CD4-positive, alpha-beta memory T cell (primary cell): ENCODE results near the gene ZNF324B. TPM values are rescaled to one million over a fixed set of nuclear protein-coding genes. Genes with fewer than 3 reads are reported as not detected.
"Not testable (repeated sequence)": the region's sequence is repeated elsewhere in the genome, so short reads cannot be mapped to it uniquely, and the experiment has no call there.

Source experiments
- CTCF ChIA-PET: fragments of 350-600 bp; sonication (Branson Sonifier 250); formaldehyde crosslinking; loops from one replicate; lab custom pipeline; 2021; ENCODE audit warnings: inconsistent platforms; ENCODE audit not compliant: partially characterized antibody; lab: Charles Lee
- POLR2A ChIA-PET: fragments of 350-600 bp; sonication (Branson Sonifier 250); formaldehyde crosslinking; loops from one replicate; lab custom pipeline; 2021; ENCODE audit not compliant: partially characterized antibody; lab: Charles Lee
- DNase-seq, 5 donors: peaks; one replicate each; pipeline versions ENCODE4 v3.0.0 to v3.0.0-alpha.2; 2020 to 2022; ENCODE audit warnings: mixed read lengths in 1 of 5
- H3K27ac ChIP-seq: one replicate; pipeline ENCODE4 v1.7.0; 2013; ENCODE audit warnings: low read depth, low read length
- H3K27me3 ChIP-seq: 2 replicates; pipeline ENCODE4 v1.7.0; 2013; ENCODE audit warnings: mild to moderate bottlenecking, low read length, moderate library complexity; ENCODE audit not compliant: insufficient read depth
- H3K36me3 ChIP-seq: 2 replicates; pipeline ENCODE4 v1.7.0; 2013; ENCODE audit warnings: mild to moderate bottlenecking, low read length, moderate library complexity; ENCODE audit not compliant: insufficient read depth
- H3K4me1 ChIP-seq: 2 replicates; pipeline ENCODE4 v1.7.0; 2013; ENCODE audit warnings: mild to moderate bottlenecking, low read length, moderate library complexity; ENCODE audit not compliant: insufficient read depth
- H3K4me3 ChIP-seq, 2 donors: one replicate each; pipeline ENCODE4 v1.7.0; 2013; ENCODE audit warnings: low read length in 2 of 2, mild to moderate bottlenecking in 1 of 2
- H3K9me3 ChIP-seq, 2 donors: one replicate each; pipeline ENCODE4 v1.7.0; 2013; ENCODE audit warnings: low read length in 2 of 2, control low read depth in 1 of 2; ENCODE audit not compliant: control insufficient read depth in 1 of 2
- H3K27ac Mint-ChIP-seq, 7 donors: one replicate each; pipeline ENCODE4 v1.8.0; 2020 to 2021; ENCODE audit warnings: mixed read lengths in 7 of 7, mild to moderate bottlenecking in 6 of 7, inconsistent platforms in 3 of 7, moderate library complexity in 3 of 7
- H3K27me3 Mint-ChIP-seq, 2 donors: one replicate each; pipeline ENCODE4 v1.8.0; 2020 to 2021; ENCODE audit warnings: mixed read lengths in 2 of 2
- H3K36me3 Mint-ChIP-seq, 2 donors: one replicate each; pipeline ENCODE4 v1.8.0; 2020 to 2021; ENCODE audit warnings: mixed read lengths in 2 of 2, inconsistent platforms in 1 of 2, mild to moderate bottlenecking in 1 of 2
- H3K4me1 Mint-ChIP-seq, 4 donors: one replicate each; pipeline ENCODE4 v1.8.0; 2020 to 2021; ENCODE audit warnings: mixed read lengths in 4 of 4, mild to moderate bottlenecking in 1 of 4
- H3K4me3 Mint-ChIP-seq, 8 donors: one replicate each; pipeline ENCODE4 v1.8.0; 2020 to 2021; ENCODE audit warnings: mixed read lengths in 8 of 8, mild to moderate bottlenecking in 7 of 8, moderate library complexity in 6 of 8, inconsistent platforms in 3 of 8
- H3K9me3 Mint-ChIP-seq, 8 donors: one replicate each; pipeline ENCODE4 v1.8.0; 2020 to 2021; ENCODE audit warnings: mixed read lengths in 8 of 8, mild to moderate bottlenecking in 5 of 8, inconsistent platforms in 3 of 8, moderate library complexity in 1 of 8
- intact Hi-C: fragments of 100-400 bp; cut with micrococcal nuclease; formaldehyde crosslinking; loops from one replicate; pipeline ENCODE4 v1.15.1; 2023
- polyA plus RNA-seq, 2 donors: library from polyadenylated mRNA; unstranded; fragments of 300-500 nt; fragmentation: Illumina TruSeq; gene quantifications; one replicate each; pipeline ENCODE4 v1.2.3, GENCODE V29; 2021
- total RNA-seq, 2 experiments: library from RNA; stranded (reverse); gene quantifications; one replicate each; pipeline ENCODE4 v1.2.3, GENCODE V29; 2021

The ZNF324B gene
- total and polyA plus RNA-seq, 4 experiments from 2014 or later: 1.2 to 13.7 (median 7.3) TPM

DNA sequence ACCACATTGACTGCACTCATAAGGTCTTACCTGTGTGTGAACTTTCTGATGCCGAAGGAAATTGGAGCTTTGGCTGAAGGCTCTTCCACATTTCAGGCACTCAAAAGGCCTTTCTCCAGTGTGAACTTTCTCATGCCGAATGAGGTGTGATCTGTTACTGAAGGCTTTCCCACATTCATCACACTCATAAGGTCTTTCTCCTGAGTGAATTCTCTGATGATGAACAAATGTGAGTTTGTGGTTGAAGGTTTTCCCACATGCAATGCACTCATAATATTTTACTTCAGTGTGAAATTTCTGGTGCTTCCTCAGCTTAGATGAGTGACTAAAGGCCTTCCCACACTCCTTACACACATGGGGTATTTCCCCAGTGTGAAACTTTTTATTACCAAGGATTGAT, 17.2 kb upstream of the ZNF324B start:
- no peak for DNase-seq
- POLR2A ChIA-PET: interaction anchor here (0.6 to 1.5 kb wide), 3 partner anchors 9 to 72 kb away, joined by 3 read pairs; partner anchors contain the start of gene ZNF497
- intact Hi-C loops: no loop called here
- peaks cover 4 to 14% (median 9%) of the 10 kb centered on the region in 4 donors for H3K4me1 Mint-ChIP-seq
- Histone ChIP-seq H3K27me3 (no peaks in the 10 kb centered on the region), H3K4me3 (no peak overlapping the region), H3K36me3 (peaks cover 25% of the 10 kb centered on the region), H3K27ac (no peak overlapping the region), H3K4me1 (peaks cover 3% of the 10 kb centered on the region), H3K9me3 (peaks cover 20 to 67% of the 10 kb centered on the region in 2 donors)
- peaks cover 55 to 66% of the 10 kb centered on the region in 2 donors for H3K36me3 Mint-ChIP-seq
- CTCF ChIA-PET: interaction anchor here (0.6 kb wide), 1 partner anchor 86 kb away, joined by 3 read pairs; the partner anchor contains the start of gene ZBTB45
- H3K27me3 Mint-ChIP-seq: no peaks in the 10 kb centered on the region
- H3K9me3 Mint-ChIP-seq: peaks cover 8 to 93% (median 78%) of the 10 kb centered on the region in 8 donors
- no peak overlapping the region for H3K27ac Mint-ChIP-seq
- H3K4me3 Mint-ChIP-seq: no peak overlapping the region

- peaks cover 2 to 3% of the 10 kb centered on the region in 2 donors for H3K27me3 Mint-ChIP-seq
- H3K4me3 ChIP-seq: peak within 1 kb of the TSS; percentile 72 to 80
- CTCF ChIA-PET: interaction anchor here (1.8 kb wide), 1 partner anchor 80 kb away, joined by 5 read pairs; the partner anchor contains the start of gene ZBTB45
- peaks cover 44 to 46% of the 10 kb centered on the region in 2 donors for H3K36me3 Mint-ChIP-seq
- peak within 1 kb of the TSS; percentile 69 for H3K27ac ChIP-seq
- no peaks in the 10 kb centered on the region for H3K27me3 ChIP-seq
- DNase-seq: peak; percentile 93 to 99 (median 98)
- intact Hi-C loops: loop anchor here (1.0 to 2.0 kb wide), 11 partner anchors 11 to 113 kb away; partner anchors contain the start of genes RPS5, TRIM28, ZBTB45 and ZNF324B
- H3K36me3 ChIP-seq: peaks cover 18% of the 10 kb centered on the region
- H3K27ac Mint-ChIP-seq: peak within 1 kb of the TSS; percentile 82 to 100 (median 99)
- peak within 1 kb of the TSS; percentile 87 to 97 (median 96) for H3K4me3 Mint-ChIP-seq
- peaks cover 10 to 48% (median 39%) of the 10 kb centered on the region in 8 donors for H3K9me3 Mint-ChIP-seq
- H3K4me1 ChIP-seq: peaks cover 18% of the 10 kb centered on the region
- peaks cover 12 to 30% (median 22%) of the 10 kb centered on the region in 4 donors for H3K4me1 Mint-ChIP-seq
- H3K9me3 ChIP-seq: peaks cover 0 to 20% of the 10 kb centered on the region in 2 donors
- POLR2A ChIA-PET: interaction anchor here (0.7 to 3.6 kb wide), 17 partner anchors 10 to 1051 kb away, joined by 3 to 18 read pairs (median 4); partner anchors contain the start of genes ERVK3-1, MZF1, UBE2M and ZBTB45
Measured at GRCh38 chr19:58439576-58440554, 11.6 kb upstream of the ZNF324B start, which contains the start of gene ZNF132. TSS of gene ZNF132 (minus strand) at chr19:58440153. CDS start at chr19:58439821, 332 bp downstream.

GRCh38 chr19:58440556-58440955, 10.9 kb upstream of the ZNF324B start:
- H3K27me3 ChIP-seq: no peaks in the 10 kb centered on the region
- peaks cover 37 to 40% of the 10 kb centered on the region in 2 donors for H3K36me3 Mint-ChIP-seq
- CTCF ChIA-PET: interaction anchor here (1.8 kb wide), 1 partner anchor 79 kb away, joined by 5 read pairs; the partner anchor contains the start of gene ZBTB45
- H3K27ac Mint-ChIP-seq: peak overlapping the region; percentile 82 to 100 (median 99)
- peak overlapping the region; percentile 34 to 72 for H3K4me3 ChIP-seq
- DNase-seq: peak in 1 of 5 donors; percentile 3
- peaks cover 18% of the 10 kb centered on the region for H3K4me1 ChIP-seq
- H3K27me3 Mint-ChIP-seq: peaks cover 3 to 4% of the 10 kb centered on the region in 2 donors
- peaks cover 12% of the 10 kb centered on the region for H3K36me3 ChIP-seq
- H3K4me3 Mint-ChIP-seq: peak overlapping the region; percentile 87 to 97 (median 96)
- intact Hi-C loops: loop anchor here (1.0 to 2.0 kb wide), 11 partner anchors 11 to 114 kb away; partner anchors contain the start of genes RPS5, TRIM28, ZBTB45 and ZNF324B
- H3K27ac ChIP-seq: peak overlapping the region; percentile 69
- peaks cover 10 to 41% (median 32%) of the 10 kb centered on the region in 8 donors for H3K9me3 Mint-ChIP-seq
- H3K9me3 ChIP-seq: peaks cover 0 to 13% of the 10 kb centered on the region in 2 donors
- peaks cover 12 to 30% (median 22%) of the 10 kb centered on the region in 4 donors for H3K4me1 Mint-ChIP-seq
- POLR2A ChIA-PET: interaction anchor here (1.0 to 3.6 kb wide), 15 partner anchors 10 to 1051 kb away, joined by 3 to 18 read pairs (median 4); partner anchors contain the start of genes ERVK3-1, MZF1, ZBTB45 and ZNF274

DNA sequence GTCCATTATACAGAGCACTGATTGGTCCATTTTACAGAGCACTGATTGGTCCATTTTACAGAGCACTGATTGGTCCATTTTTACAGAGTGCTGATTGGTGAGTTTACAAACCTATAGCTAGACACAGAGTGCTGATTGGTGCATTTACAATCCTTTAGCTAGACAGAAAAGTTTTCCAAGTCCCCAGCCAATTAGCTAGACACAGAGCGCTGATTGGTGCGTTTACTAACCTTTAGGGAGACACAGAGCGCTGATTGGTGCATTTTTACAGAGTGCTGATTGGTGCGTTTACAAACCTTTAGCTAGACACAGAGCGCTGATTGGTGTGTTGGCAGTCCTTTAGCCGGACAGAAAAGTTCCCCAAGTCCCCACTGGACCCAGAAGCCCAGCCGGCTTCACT, 8.4 kb upstream of the ZNF324B start:
- intact Hi-C loops, H3K27ac ChIP-seq, H3K27ac Mint-ChIP-seq, H3K4me3 Mint-ChIP-seq, H3K4me3 ChIP-seq, H3K9me3 ChIP-seq, DNase-seq, CTCF ChIA-PET, H3K36me3 ChIP-seq, H3K27me3 ChIP-seq: not testable (repeated sequence)
- Mint-ChIP-seq H3K4me1 (peaks cover 12 to 30% (median 16%) of the 10 kb centered on the region in 4 donors), H3K27me3 (peaks cover 7 to 11% of the 10 kb centered on the region in 2 donors), H3K9me3 (peaks cover 3 to 22% (median 16%) of the 10 kb centered on the region in 8 donors), H3K36me3 (peaks cover 16 to 17% of the 10 kb centered on the region in 2 donors)
- H3K4me1 ChIP-seq: peaks cover 18% of the 10 kb centered on the region
- POLR2A ChIA-PET: interaction anchor here (1.6 kb wide), 1 partner anchor 8 kb away, joined by 5 read pairs; the partner anchor contains the start of gene ZNF324B

GRCh38 chr19:58448860-58449259, 2.6 kb upstream of the ZNF324B start:
- CTCF ChIA-PET, H3K27ac ChIP-seq, H3K27ac Mint-ChIP-seq, H3K27me3 ChIP-seq, H3K4me3 ChIP-seq, H3K9me3 ChIP-seq, H3K4me3 Mint-ChIP-seq, intact Hi-C loops, H3K4me1 ChIP-seq, H3K36me3 ChIP-seq, POLR2A ChIA-PET, H3K36me3 Mint-ChIP-seq, DNase-seq: not testable (repeated sequence)
- Mint-ChIP-seq H3K4me1 (peaks cover 12 to 24% (median 19%) of the 10 kb centered on the region in 4 donors), H3K27me3 (peaks cover 8 to 15% of the 10 kb centered on the region in 2 donors), H3K9me3 (peaks cover 0 to 17% (median 5%) of the 10 kb centered on the region in 8 donors)

DNA sequence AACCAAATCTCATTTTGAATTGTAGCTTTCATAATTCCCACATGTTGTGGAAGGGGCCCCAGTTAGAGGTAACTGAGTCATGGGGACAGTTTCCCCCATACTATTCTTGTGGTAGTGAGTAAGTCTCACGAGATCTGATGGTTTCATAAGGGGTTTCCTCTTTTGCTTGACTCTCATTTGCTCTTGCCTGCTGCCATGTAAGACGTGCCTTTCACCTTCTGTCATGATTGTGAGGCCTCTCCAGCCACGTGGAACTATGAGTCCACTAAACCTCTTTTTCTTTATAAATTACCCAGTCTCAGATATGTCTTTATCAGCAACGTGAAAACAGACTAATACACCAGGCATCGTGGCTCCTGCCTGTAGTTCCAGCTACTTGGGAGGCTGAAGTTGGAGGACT, 1.4 kb upstream of the ZNF324B start:
- Mint-ChIP-seq H3K9me3 (peaks cover 0 to 17% (median 5%) of the 10 kb centered on the region in 8 donors), H3K27me3 (peaks cover 6 to 15% of the 10 kb centered on the region in 2 donors), H3K4me1 (peaks cover 13 to 31% (median 19%) of the 10 kb centered on the region in 4 donors), H3K36me3 (peaks cover 12 to 14% of the 10 kb centered on the region in 2 donors)
- intact Hi-C loops, H3K27ac Mint-ChIP-seq, H3K4me3 ChIP-seq, H3K9me3 ChIP-seq, H3K36me3 ChIP-seq, POLR2A ChIA-PET, H3K4me1 ChIP-seq, H3K4me3 Mint-ChIP-seq, DNase-seq, H3K27me3 ChIP-seq, H3K27ac ChIP-seq: not testable (repeated sequence)
- CTCF ChIA-PET: interaction anchor here (1.3 kb wide), 1 partner anchor 64 kb away, joined by 3 read pairs; no protein-coding TSS in a partner anchor
